Right lobe of liver (tissue), 4 donors: ENCODE data around the gene FKBP5.

Experiments used
- CTCF ChIP-seq, 4 donors: fragments of 200-600 bp in 3 of 4; fragments of 450-650 bp in 1 of 4; IDR thresholded peaks; one replicate each; pipeline versions ENCODE4 v1.5.1 to v1.8.0; 2016 to 2022; ENCODE audit warnings: antibody characterized with exemption in 4 of 4, mild to moderate bottlenecking in 2 of 4
- POLR2A ChIP-seq: fragments of 450-650 bp; IDR thresholded peaks from one replicate; pipeline ENCODE4 v1.6.1; 2017; ENCODE audit warnings: antibody characterized with exemption, mild to moderate bottlenecking
- donor health status: DM: no; HTN: no; CAD: no.
- donor health status: DM: no; HTN: no; CAD: no.
- donor health status: DM: no; HTN: yes; CAD: no.

GRCh38 chr6:35557239-35557638, 131.5 kb downstream of the FKBP5 start:
- no peak for TF ChIP-seq CTCF (IDR thresholded peaks at IDR 0.05)
- no peak for TF ChIP-seq POLR2A
